Measurements from ENCODE around the gene GABRG2.
"Not testable (repeated sequence)": the region's sequence is repeated elsewhere in the genome, so short reads cannot be mapped to it uniquely, and the experiment has no call there.

Gene GABRG2

GRCh38 chr5:162067655-162068411 is at the start of gene GABRG2:
Gene GABRG2 (plus strand): TSS chr5:162067773. CDS start chr5:162068000, 227 bp downstream.
- no peak for DNase-seq (ENCODE audit: low read depth in 3 of 3)

GRCh38 chr5:162025312-162025711 is 42.3 kb upstream of the GABRG2 start:
- no peak for DNase-seq (ENCODE audit: low read depth in 3 of 3)

- DNase-seq (ENCODE audit: low read depth in 3 of 3): no peak
Measured at GRCh38 chr5:162026803-162027202, 40.8 kb upstream of the GABRG2 start.

GRCh38 chr5:162037431-162037830 is 30.1 kb upstream of the GABRG2 start:
- DNase-seq (ENCODE audit: low read depth in 3 of 3): no peak

GRCh38 chr5:162047279-162047678 is 20.3 kb upstream of the GABRG2 start:
- no peak for DNase-seq (ENCODE audit: low read depth in 3 of 3)

GRCh38 chr5:162052676-162053075 is 14.9 kb upstream of the GABRG2 start:
- no peak for DNase-seq (ENCODE audit: low read depth in 3 of 3)

GRCh38 chr5:162055095-162055494 is 12.5 kb upstream of the GABRG2 start:
- not testable (repeated sequence) for DNase-seq (ENCODE audit: low read depth in 3 of 3)

GRCh38 chr5:162067162-162067561 is 411 bp upstream of the GABRG2 start:
- no peak for DNase-seq (ENCODE audit: low read depth in 3 of 3)

GRCh38 chr5:162068412-162068811 is 839 bp downstream of the GABRG2 start:
- no peak for DNase-seq (ENCODE audit: low read depth in 3 of 3)

GRCh38 chr5:162068936-162069335 is 1.4 kb downstream of the GABRG2 start:
- DNase-seq (ENCODE audit: low read depth in 3 of 3): no peak

GRCh38 chr5:162078805-162079204 is 11.2 kb downstream of the GABRG2 start:
- DNase-seq (ENCODE audit: low read depth in 3 of 3): no peak

- DNase-seq (ENCODE audit: low read depth in 3 of 3): no peak
Measured at GRCh38 chr5:162091336-162091735, 23.8 kb downstream of the GABRG2 start.

GRCh38 chr5:162096448-162096847 is 28.9 kb downstream of the GABRG2 start:
- no peak for DNase-seq (ENCODE audit: low read depth in 3 of 3)

GRCh38 chr5:162107591-162107990 is 40.0 kb downstream of the GABRG2 start:
- DNase-seq (ENCODE audit: low read depth in 3 of 3): no peak

- no peak for DNase-seq (ENCODE audit: low read depth in 3 of 3)
Measured at GRCh38 chr5:162119801-162120200, 52.2 kb downstream of the GABRG2 start.

- DNase-seq (ENCODE audit: low read depth in 3 of 3): no peak
Measured at GRCh38 chr5:162128117-162128516, 60.5 kb downstream of the GABRG2 start.

- no peak for DNase-seq (ENCODE audit: low read depth in 3 of 3)
Measured at GRCh38 chr5:162132348-162132747, 64.8 kb downstream of the GABRG2 start.

GRCh38 chr5:162139190-162139589 is 71.6 kb downstream of the GABRG2 start:
- DNase-seq (ENCODE audit: low read depth in 3 of 3): no peak

- DNase-seq (ENCODE audit: low read depth in 3 of 3): no peak
Measured at GRCh38 chr5:162154242-162154641, 86.7 kb downstream of the GABRG2 start.

GRCh38 chr5:162160401-162160800 is 92.8 kb downstream of the GABRG2 start:
- no peak for DNase-seq (ENCODE audit: low read depth in 3 of 3)

- no peak for DNase-seq (ENCODE audit: low read depth in 3 of 3)
Measured at GRCh38 chr5:162163663-162164062, 96.1 kb downstream of the GABRG2 start.

GRCh38 chr5:162174358-162174974 is 106.9 kb downstream of the GABRG2 start:
- no peak for DNase-seq (ENCODE audit: low read depth in 3 of 3)

- no peak for DNase-seq (ENCODE audit: low read depth in 3 of 3)
Measured at GRCh38 chr5:162187371-162187770, 119.8 kb downstream of the GABRG2 start.

Data from stimulated activated CD4-positive, alpha-beta T cell treated with anti-CD3 and anti-CD28 coated beads, TNF-alpha, amount 100 ng/mL, for 48 hours (primary cell).